PC-3 (cell line): Measurements from ENCODE around the gene RBMS3. TPM values are rescaled to one million over a fixed set of nuclear protein-coding genes. Genes with fewer than 3 reads are reported as not detected.

Experiments used
- ATAC-seq: fragments of 200-7000 bp; cut with Tn5 transposase; 2 replicates; pipeline ENCODE4 v1.9.1; 2020; ENCODE audit warnings: mild to moderate bottlenecking, moderate library complexity
- BruUV-seq: library from RNA; stranded (reverse); fragments of 400-500 nt; replicated peaks from 2 replicates; lab custom pipeline; 2021; lab: Mats Ljungman, UMichigan
- CTCF ChIA-PET: fragments of 300-600 bp; sonication (Branson Sonifier 250); formaldehyde crosslinking; loops from one replicate; lab custom pipeline; 2022; ENCODE audit warnings: antibody characterized with exemption; lab: Charles Lee
- POLR2A ChIA-PET: fragments of 300-600 bp; sonication (Branson Sonifier 250); formaldehyde crosslinking; loops from one replicate; lab custom pipeline; 2022; ENCODE audit warnings: antibody characterized with exemption; ENCODE audit not compliant: unreplicated experiment; lab: Charles Lee
- DNase-seq: peaks from one replicate; pipeline ENCODE4 v3.0.0-alpha.2; 2015
- H2AFZ ChIP-seq: fragments of 300-600 bp; sonication (generic); 2 replicates; pipeline ENCODE4 v1.6.0; 2016; ENCODE audit warnings: antibody characterized with exemption, low read length
- H3F3A ChIP-seq: fragments of 300-600 bp; sonication (generic); one replicate; pipeline ENCODE4 v1.6.0; 2017; ENCODE audit warnings: antibody characterized with exemption, low read length, control low read depth, mild to moderate bottlenecking; ENCODE audit not compliant: unreplicated experiment
- H3K27ac ChIP-seq: fragments of 300-600 bp; sonication (generic); 2 replicates; pipeline ENCODE4 v1.5.1; 2016; ENCODE audit warnings: mild to moderate bottlenecking, low read length
- H3K27me3 ChIP-seq: fragments of 300-600 bp; sonication (generic); 2 replicates; pipeline ENCODE4 v1.6.1; 2016; ENCODE audit warnings: low read length, mixed read lengths
- H3K36me3 ChIP-seq: fragments of 300-600 bp; sonication (generic); 2 replicates; pipeline ENCODE4 v1.6.1; 2016; ENCODE audit warnings: low read depth, mixed run types, low read length, mixed read lengths
- H3K4me1 ChIP-seq: fragments of 300-600 bp; sonication (generic); 2 replicates; pipeline ENCODE4 v1.5.1; 2016; ENCODE audit warnings: low read length; ENCODE audit not compliant: insufficient read depth
- H3K4me2 ChIP-seq: fragments of 300-600 bp; sonication (generic); 2 replicates; pipeline ENCODE4 v1.6.0; 2016; ENCODE audit warnings: low read length
- H3K4me3 ChIP-seq: fragments of 300-600 bp; sonication (generic); 2 replicates; pipeline ENCODE4 v1.5.1; 2016; ENCODE audit warnings: mild to moderate bottlenecking, low read length, mixed read lengths
- H3K79me2 ChIP-seq: fragments of 300-600 bp; sonication (generic); 2 replicates; pipeline ENCODE4 v1.6.1; 2017; ENCODE audit warnings: low read length, mixed read lengths
- H3K9ac ChIP-seq: fragments of 300-600 bp; sonication (generic); 2 replicates; pipeline ENCODE4 v1.6.0; 2016; ENCODE audit warnings: mild to moderate bottlenecking, low read length
- H3K9me2 ChIP-seq: fragments of 300-600 bp; sonication (generic); replicated peaks from 2 replicates; pipeline ENCODE4 v1.6.1; 2016; ENCODE audit warnings: mixed run types, low read length, mixed read lengths
- H3K9me3 ChIP-seq: fragments of 300-600 bp; sonication (generic); 2 replicates; pipeline ENCODE4 v1.6.1; 2016; ENCODE audit warnings: low read length, mixed read lengths
- H4K20me1 ChIP-seq: fragments of 300-600 bp; sonication (generic); 2 replicates; pipeline ENCODE4 v1.6.1; 2016; ENCODE audit warnings: low read length, mixed read lengths
- CTCF ChIP-seq: fragments of 300-600 bp; sonication (generic); conservative IDR thresholded peaks from 2 replicates; pipeline ENCODE4 v1.5.1; 2017; ENCODE audit warnings: antibody characterized with exemption, low read depth, mild to moderate bottlenecking, low read length
- EZH2 ChIP-seq: fragments of 300-600 bp; sonication (generic); IDR thresholded peaks from one replicate; pipeline ENCODE4 v1.6.1; 2017; ENCODE audit warnings: antibody characterized with exemption, mild to moderate bottlenecking, low read length; ENCODE audit not compliant: unreplicated experiment
- EZH2phosphoT487 ChIP-seq: fragments of 300-600 bp; sonication (generic); IDR thresholded peaks from 2 replicates; pipeline ENCODE4 v1.6.1; 2018; ENCODE audit warnings: mild to moderate bottlenecking, antibody characterized with exemption, low read length, borderline replicate concordance
- intact Hi-C: fragments of 100-400 bp; cut with micrococcal nuclease; formaldehyde crosslinking; loops from 2 replicates; pipeline ENCODE4 v1.9.0; 2023
- total RNA-seq: library from RNA; depleted of rRNA; stranded (reverse); fragments of >200 nt; gene quantifications from 2 replicates; pipeline ENCODE4 v1.2.3, GENCODE V29; 2014

The RBMS3 gene
- total RNA-seq, 1 experiment from 2014 or later: 5.4 TPM

GRCh38 chr3:29772436-29772835, 491.6 kb downstream of the RBMS3 start:
- no TSS peak for BruUV-seq
- H3K9me2 ChIP-seq: no peaks in the 10 kb centered on the region
- intact Hi-C loops: no loop called here
- no peak overlapping the region for H3K27ac ChIP-seq
- no peaks in the 10 kb centered on the region for H4K20me1 ChIP-seq
- TF ChIP-seq EZH2phosphoT487 (no peak), EZH2 (no peak), CTCF (no peak)
- ATAC-seq: no peak
- no peak overlapping the region for H2AFZ ChIP-seq
- CTCF ChIA-PET: no interaction called here
- no peaks in the 10 kb centered on the region for H3F3A ChIP-seq
- no peaks in the 10 kb centered on the region for H3K36me3 ChIP-seq
- no peaks in the 10 kb centered on the region for H3K9me3 ChIP-seq
- H3K4me1 ChIP-seq: no peaks in the 10 kb centered on the region
- H3K27me3 ChIP-seq: no peaks in the 10 kb centered on the region
- POLR2A ChIA-PET: no interaction called here
- H3K79me2 ChIP-seq: no peaks in the 10 kb centered on the region
- no peak overlapping the region for H3K4me2 ChIP-seq
- H3K9ac ChIP-seq: no peak overlapping the region
- DNase-seq: no peak
- no peak overlapping the region for H3K4me3 ChIP-seq

- H3K9ac ChIP-seq: no peak overlapping the region
- no peak overlapping the region for H3K4me3 ChIP-seq
- H3K4me2 ChIP-seq: no peak overlapping the region
- no peaks in the 10 kb centered on the region for H3K79me2 ChIP-seq
- no peaks in the 10 kb centered on the region for H3K9me2 ChIP-seq
- ATAC-seq: no peak
- no peak overlapping the region for H2AFZ ChIP-seq
- intact Hi-C loops: no loop called here
- no peak overlapping the region for H3K27ac ChIP-seq
- ChIA-PET CTCF (no interaction called here), POLR2A (no interaction called here)
- TF ChIP-seq EZH2: no peak
- no peak for TF ChIP-seq CTCF
- no peak for TF ChIP-seq EZH2phosphoT487
- H3K9me3 ChIP-seq: no peaks in the 10 kb centered on the region
- H3K4me1 ChIP-seq: no peaks in the 10 kb centered on the region
- no peak for DNase-seq
- H3K27me3 ChIP-seq: no peaks in the 10 kb centered on the region
- H3F3A ChIP-seq: no peaks in the 10 kb centered on the region
- no peaks in the 10 kb centered on the region for H3K36me3 ChIP-seq
- H4K20me1 ChIP-seq: no peaks in the 10 kb centered on the region
- no TSS peak for BruUV-seq
These were observed 492.6 kb downstream of the RBMS3 start for GRCh38 chr3:29773481-29773880.

GRCh38 chr3:29775340-29775739, 494.5 kb downstream of the RBMS3 start:
- Histone ChIP-seq H3K4me2 (no peak overlapping the region), H4K20me1 (no peaks in the 10 kb centered on the region), H3K27ac (no peak overlapping the region), H3K9ac (no peak overlapping the region), H3K36me3 (no peaks in the 10 kb centered on the region), H3K9me3 (no peaks in the 10 kb centered on the region), H3K4me1 (no peaks in the 10 kb centered on the region), H3F3A (no peaks in the 10 kb centered on the region), H3K9me2 (no peaks in the 10 kb centered on the region), H3K27me3 (no peaks in the 10 kb centered on the region), H3K4me3 (no peak overlapping the region), H3K79me2 (no peaks in the 10 kb centered on the region), H2AFZ (no peak overlapping the region)
- POLR2A ChIA-PET: no interaction called here
- ATAC-seq: no peak
- intact Hi-C loops: no loop called here
- no peak for DNase-seq
- CTCF ChIA-PET: no interaction called here
- no peak for TF ChIP-seq CTCF
- no peak for TF ChIP-seq EZH2phosphoT487
- TF ChIP-seq EZH2: no peak
- BruUV-seq: no TSS peak
